MM.1S (cell line): ENCODE data around the gene FANCC.
"Not testable (repeated sequence)": the region's sequence is repeated elsewhere in the genome, so short reads cannot be mapped to it uniquely, and the experiment has no call there.

Experiments
- DNase-seq: peaks from one replicate; pipeline ENCODE4 v3.0.0-alpha.2; 2015
- H2AFZ ChIP-seq: fragments of 300-600 bp; sonication (generic); 2 replicates; pipeline ENCODE4 v1.6.0; 2016; ENCODE audit warnings: antibody characterized with exemption, low read length
- H3F3A ChIP-seq: fragments of 300-600 bp; sonication (generic); 2 replicates; pipeline ENCODE4 v1.6.1; 2016; ENCODE audit warnings: mild to moderate bottlenecking, antibody characterized with exemption, low read length, moderate library complexity, mixed read lengths; ENCODE audit not compliant: insufficient read depth
- H3K27ac ChIP-seq: fragments of 300-600 bp; sonication (generic); 2 replicates; pipeline ENCODE4 v1.5.1; 2016; ENCODE audit warnings: mild to moderate bottlenecking, low read length
- H3K27me3 ChIP-seq: fragments of 300-600 bp; sonication (generic); replicated peaks from 2 replicates; pipeline ENCODE4 v1.6.0; 2016; ENCODE audit warnings: low read length; ENCODE audit not compliant: insufficient read depth
- H3K36me3 ChIP-seq: fragments of 300-600 bp; sonication (generic); replicated peaks from 2 replicates; pipeline ENCODE4 v1.6.1; 2016; ENCODE audit warnings: mild to moderate bottlenecking, low read length, mixed read lengths; ENCODE audit not compliant: insufficient read depth
- H3K4me1 ChIP-seq: fragments of 300-600 bp; sonication (generic); 2 replicates; pipeline ENCODE4 v1.6.1; 2016; ENCODE audit warnings: low read length, mixed read lengths
- H3K4me2 ChIP-seq: fragments of 300-600 bp; sonication (generic); 2 replicates; pipeline ENCODE4 v1.6.0; 2016; ENCODE audit warnings: low read depth, low read length
- H3K4me3 ChIP-seq: fragments of 300-600 bp; sonication (generic); 2 replicates; pipeline ENCODE4 v1.5.1; 2016; ENCODE audit warnings: low read length, mixed read lengths
- H3K79me2 ChIP-seq: fragments of 300-600 bp; sonication (generic); 2 replicates; pipeline ENCODE4 v1.6.1; 2016; ENCODE audit warnings: mixed run types, low read length, mixed read lengths
- H3K9ac ChIP-seq: fragments of 300-600 bp; sonication (generic); 2 replicates; pipeline ENCODE4 v1.6.1; 2016; ENCODE audit warnings: low read length, mixed read lengths
- H3K9me2 ChIP-seq: fragments of 300-600 bp; sonication (generic); replicated peaks from 2 replicates; pipeline ENCODE4 v1.6.1; 2016; ENCODE audit warnings: mild to moderate bottlenecking, low read length, mixed read lengths; ENCODE audit not compliant: insufficient read depth
- H3K9me3 ChIP-seq: fragments of 300-600 bp; sonication (generic); replicated peaks from 2 replicates; pipeline ENCODE4 v1.6.1; 2016; ENCODE audit warnings: mild to moderate bottlenecking, low read length, mixed read lengths; ENCODE audit not compliant: insufficient read depth
- H4K20me1 ChIP-seq: fragments of 300-600 bp; sonication (generic); 2 replicates; pipeline ENCODE4 v1.6.1; 2016; ENCODE audit warnings: mild to moderate bottlenecking, low read length, moderate library complexity, mixed read lengths; ENCODE audit not compliant: insufficient read depth
- EZH2 ChIP-seq: fragments of 300-600 bp; sonication (generic); optimal IDR thresholded peaks from 2 replicates; pipeline ENCODE3; 2017; ENCODE audit warnings: low read depth, mild to moderate bottlenecking, antibody characterized with exemption, low read length, mixed read lengths
- EZH2phosphoT487 ChIP-seq: fragments of 300-600 bp; sonication (generic); IDR thresholded peaks from 2 replicates; pipeline ENCODE4 v1.6.1; 2018; ENCODE audit warnings: antibody characterized with exemption, low read length
- TF ChIP-seq, protein P1 (sequence below): fragments of 300-600 bp; sonication (generic); IDR thresholded peaks from 2 replicates; pipeline ENCODE4 v1.5.1; 2016; ENCODE audit warnings: antibody characterized with exemption, low read length, mixed read lengths

FANCC gene

GRCh38 chr9:95297316-95297715 is 20.2 kb downstream of the FANCC start:
- Histone ChIP-seq H3K4me1 (no peaks in the 10 kb centered on the region), H2AFZ (no peak overlapping the region), H3F3A (no peaks in the 10 kb centered on the region), H3K27me3 (no peaks in the 10 kb centered on the region), H3K9me3 (no peaks in the 10 kb centered on the region), H3K27ac (no peak overlapping the region), H3K9me2 (no peaks in the 10 kb centered on the region), H3K79me2 (peaks cover 8% of the 10 kb centered on the region; the same call in 1 of the 2 replicates), H3K4me2 (no peak overlapping the region), H3K9ac (no peak overlapping the region), H4K20me1 (no peaks in the 10 kb centered on the region), H3K4me3 (no peak overlapping the region), H3K36me3 (no peaks in the 10 kb centered on the region)
- no peak for TF ChIP-seq EZH2phosphoT487
- TF ChIP-seq, protein P1, sequence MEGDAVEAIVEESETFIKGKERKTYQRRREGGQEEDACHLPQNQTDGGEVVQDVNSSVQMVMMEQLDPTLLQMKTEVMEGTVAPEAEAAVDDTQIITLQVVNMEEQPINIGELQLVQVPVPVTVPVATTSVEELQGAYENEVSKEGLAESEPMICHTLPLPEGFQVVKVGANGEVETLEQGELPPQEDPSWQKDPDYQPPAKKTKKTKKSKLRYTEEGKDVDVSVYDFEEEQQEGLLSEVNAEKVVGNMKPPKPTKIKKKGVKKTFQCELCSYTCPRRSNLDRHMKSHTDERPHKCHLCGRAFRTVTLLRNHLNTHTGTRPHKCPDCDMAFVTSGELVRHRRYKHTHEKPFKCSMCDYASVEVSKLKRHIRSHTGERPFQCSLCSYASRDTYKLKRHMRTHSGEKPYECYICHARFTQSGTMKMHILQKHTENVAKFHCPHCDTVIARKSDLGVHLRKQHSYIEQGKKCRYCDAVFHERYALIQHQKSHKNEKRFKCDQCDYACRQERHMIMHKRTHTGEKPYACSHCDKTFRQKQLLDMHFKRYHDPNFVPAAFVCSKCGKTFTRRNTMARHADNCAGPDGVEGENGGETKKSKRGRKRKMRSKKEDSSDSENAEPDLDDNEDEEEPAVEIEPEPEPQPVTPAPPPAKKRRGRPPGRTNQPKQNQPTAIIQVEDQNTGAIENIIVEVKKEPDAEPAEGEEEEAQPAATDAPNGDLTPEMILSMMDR, result no peak
- TF ChIP-seq EZH2, result no peak
- DNase-seq, result no peak

DNA sequence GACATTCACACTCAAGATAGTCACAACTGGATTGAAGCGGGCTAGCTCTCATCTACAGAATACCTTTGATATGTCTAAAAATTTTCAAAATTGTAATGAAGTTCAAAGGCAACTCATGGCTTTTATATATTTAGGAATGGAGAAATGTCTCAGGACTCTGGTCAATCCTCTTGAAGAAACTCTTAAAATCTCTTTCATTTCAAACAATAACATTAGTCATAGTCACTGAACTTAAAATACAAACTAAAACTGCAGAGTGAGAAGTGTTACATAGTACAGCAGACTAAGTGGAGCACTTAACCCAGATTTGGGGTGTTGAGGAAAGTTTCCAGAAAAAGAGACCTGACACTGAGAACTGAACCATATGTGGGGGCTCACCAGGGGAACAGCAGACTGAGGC is 20.7 kb downstream of the FANCC start:
- TF ChIP-seq EZH2 (no peak), EZH2phosphoT487 (no peak)
- TF ChIP-seq, protein P1, result no peak
- Histone ChIP-seq H3K79me2 (peaks cover 8% of the 10 kb centered on the region; the same call in 1 of the 2 replicates), H2AFZ (no peak overlapping the region)

DNA sequence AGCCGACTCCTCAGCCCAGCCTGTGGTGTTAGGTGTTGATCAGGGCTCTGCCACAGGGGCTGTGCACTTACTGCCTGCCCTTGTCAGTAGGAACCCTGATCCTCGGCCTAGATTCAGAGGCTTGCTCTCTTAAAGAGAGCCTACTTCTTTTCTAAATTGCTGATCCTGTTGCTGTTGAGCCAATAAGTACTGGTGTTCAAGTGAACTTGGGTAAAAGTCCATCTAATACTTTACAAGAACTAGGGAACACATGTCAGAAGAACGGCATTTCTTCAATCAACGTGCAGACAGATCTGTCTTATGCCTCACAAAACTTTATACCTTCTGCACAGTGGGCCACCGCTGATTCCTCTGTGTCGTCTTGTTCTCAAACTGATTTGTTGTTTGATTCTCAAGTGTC is 24.2 kb downstream of the FANCC start:
- H3K4me2 ChIP-seq, H3K4me3 ChIP-seq, H3K27ac ChIP-seq: not testable (repeated sequence)

More for the DNA sequence above, 20.7 kb downstream of the FANCC start:
- H4K20me1 ChIP-seq, result no peaks in the 10 kb centered on the region
- H3K4me3 ChIP-seq, result no peak overlapping the region
- H3K9me2 ChIP-seq, result no peaks in the 10 kb centered on the region
- no peak overlapping the region for H3K9ac ChIP-seq
- H3K4me1 ChIP-seq, result no peaks in the 10 kb centered on the region
- no peaks in the 10 kb centered on the region for H3K9me3 ChIP-seq
- H3K36me3 ChIP-seq, result no peaks in the 10 kb centered on the region
- no peaks in the 10 kb centered on the region for H3F3A ChIP-seq
- no peaks in the 10 kb centered on the region for H3K27me3 ChIP-seq
- no peak overlapping the region for H3K27ac ChIP-seq
- DNase-seq, result no peak
- H3K4me2 ChIP-seq, result no peak overlapping the region

GRCh38 chr9:95292226-95292625 is 25.3 kb downstream of the FANCC start:
- no peak overlapping the region for H3K4me3 ChIP-seq
- peaks cover 8% of the 10 kb centered on the region for H3K79me2 ChIP-seq
- no peak overlapping the region for H3K27ac ChIP-seq
- no peak overlapping the region for H3K9ac ChIP-seq
- H2AFZ ChIP-seq, result no peak overlapping the region
- H3K9me2 ChIP-seq, result no peaks in the 10 kb centered on the region
- TF ChIP-seq, protein P1, result no peak
- TF ChIP-seq EZH2 (no peak), EZH2phosphoT487 (no peak)
- no peaks in the 10 kb centered on the region for H3F3A ChIP-seq
- H3K36me3 ChIP-seq, result no peaks in the 10 kb centered on the region
- no peak for DNase-seq
- no peaks in the 10 kb centered on the region for H4K20me1 ChIP-seq
- no peaks in the 10 kb centered on the region for H3K27me3 ChIP-seq
- H3K4me2 ChIP-seq, result no peak overlapping the region
- H3K9me3 ChIP-seq, result no peaks in the 10 kb centered on the region
- no peaks in the 10 kb centered on the region for H3K4me1 ChIP-seq

More for the DNA sequence above, 24.2 kb downstream of the FANCC start:
- not testable (repeated sequence) for H3K9me3 ChIP-seq, H3K36me3 ChIP-seq, H3K9me2 ChIP-seq, DNase-seq, H4K20me1 ChIP-seq, H3K79me2 ChIP-seq, H3K4me1 ChIP-seq, H2AFZ ChIP-seq, H3F3A ChIP-seq, H3K9ac ChIP-seq, H3K27me3 ChIP-seq
